Motor neuron (in vitro differentiated cells): ENCODE measurements around the gene PEAK1. TPM values are rescaled to one million over a fixed set of nuclear protein-coding genes. Genes with fewer than 3 reads are reported as not detected.

Experiments
- ATAC-seq, 8 experiments: fragments of 200-7000 bp; cut with Tn5 transposase; replicated peaks in 6 of 8; 2 replicates each; pipeline ENCODE4 v1.8.0; 2021; ENCODE audit warnings: mild to moderate bottlenecking in 8 of 8, moderate library complexity in 8 of 8
- H3K27ac ChIP-seq, 2 donors: fragments of 250-450 bp; sonication (Bioruptor Pico); 2 replicates each; pipeline ENCODE4 v1.9.0; 2021; ENCODE audit warnings: antibody characterized with exemption in 2 of 2, mild to moderate bottlenecking in 2 of 2, moderate library complexity in 1 of 2
- H3K4me1 ChIP-seq, 2 donors: fragments of 250-450 bp; sonication (Bioruptor Pico); replicated peaks in 1 of 2; 2 replicates each; pipeline ENCODE4 v1.6.1; 2021; ENCODE audit warnings: antibody characterized with exemption in 2 of 2, mild to moderate bottlenecking in 2 of 2, moderate library complexity in 1 of 2
- H3K4me3 ChIP-seq, 5 donors: fragments of 250-450 bp; sonication (Bioruptor Pico); 2 replicates each; pipeline ENCODE4 v1.9.0; 2021; ENCODE audit warnings: antibody characterized with exemption in 5 of 5, mild to moderate bottlenecking in 5 of 5, moderate library complexity in 4 of 5
- WGBS, 10 experiments: fragments of 450-650 bp; shearing (Covaris generic); methylation state at CpG; one replicate each; pipeline ENCODE4 v1.0.0; 2022; 5-methylcytosine and 5-hydroxymethylcytosine counted together
- in situ Hi-C, 9 experiments: fragments of 400-800 bp; cut with MboI; loops; one replicate each; pipeline ENCODE4 v1.15.0; 2021; ENCODE audit warnings: low sequenced_read_pairs in 9 of 9, low pct_unique_long_range_greater_than_20kb in 2 of 9; ENCODE audit not compliant: unreplicated experiment in 9 of 9
- total RNA-seq, 8 experiments: library from RNA; unstranded; fragments of 300-600 nt; gene quantifications; 2 replicates each; pipeline versions ENCODE4 v1.2.3 to v1.2.4, GENCODE V29; 2022

PEAK1 gene
- total RNA-seq = 10 to 100 TPM in 6 of 8 experiments, 1 to 10 TPM in 2; 8.9 to 87.5 (median 12.2) TPM

GRCh38 chr15:77419836-77420609, at the start of gene PEAK1:
Gene PEAK1, minus strand, starts transcription at chr15:77420104. Its CDS starts 238,178 bp downstream, at chr15:77181926.
- 0% methylated on average over 1 to 11 of the region's 92 CpGs; no CpG with 5 or more reads in 5 of the 10 experiments for WGBS, 10 experiments
- in situ Hi-C loops = no loop called here
- Histone ChIP-seq H3K27ac (peak within 1 kb of the TSS; percentile 91 to 95), H3K4me1 (peaks cover 6 to 23% of the 10 kb centered on the region in 2 donors), H3K4me3 (peak within 1 kb of the TSS; percentile 87 to 92 (median 91))
- peak; percentile 91 to 97 (median 95) for ATAC-seq

GRCh38 chr15:77468896-77469295, 49.0 kb upstream of the PEAK1 start:
- no peak overlapping the region for H3K27ac ChIP-seq
- ATAC-seq = no peak
- H3K4me3 ChIP-seq = no peak overlapping the region
- H3K4me1 ChIP-seq = peaks cover 0 to 2% of the 10 kb centered on the region in 2 donors
- in situ Hi-C loops = no loop called here
- WGBS, 10 experiments = 69 to 100% (median 83%) methylated on average over 2 to 3 of the region's 3 CpGs; no CpG with 5 or more reads in 1 of the 10 experiments

- H3K27ac ChIP-seq = no peak overlapping the region
- in situ Hi-C loops = no loop called here
- H3K4me3 ChIP-seq = no peak overlapping the region
- peaks cover 0 to 2% of the 10 kb centered on the region in 2 donors for H3K4me1 ChIP-seq
- ATAC-seq = no peak
- 44 to 100% (median 86%) methylated on average over 1 of the region's 1 CpG; no CpG with 5 or more reads in 3 of the 10 experiments for WGBS, 10 experiments
Observed at GRCh38 chr15:77466521-77466920, 46.6 kb upstream of the PEAK1 start.

- in situ Hi-C loops = no loop called here
- Histone ChIP-seq H3K4me1 (no peaks in the 10 kb centered on the region), H3K27ac (no peak overlapping the region), H3K4me3 (no peak overlapping the region)
- ATAC-seq = no peak
- WGBS, 10 experiments = 92 to 100% (median 100%) methylated on average over 1 to 3 of the region's 3 CpGs; no CpG with 5 or more reads in 2 of the 10 experiments
Observed at GRCh38 chr15:77464129-77464865, 44.4 kb upstream of the PEAK1 start.

- in situ Hi-C loops = no loop called here
- Histone ChIP-seq H3K4me3 (no peak overlapping the region), H3K4me1 (peaks cover 0 to 10% of the 10 kb centered on the region in 2 donors), H3K27ac (no peak overlapping the region)
- ATAC-seq = no peak
Observed at GRCh38 chr15:77461486-77461885, 41.6 kb upstream of the PEAK1 start.

- no peak overlapping the region for H3K27ac ChIP-seq
- peaks cover 0 to 10% of the 10 kb centered on the region in 2 donors for H3K4me1 ChIP-seq
- H3K4me3 ChIP-seq = no peak overlapping the region
- ATAC-seq = no peak
- 86 to 100% (median 94%) methylated on average over 1 to 2 of the region's 2 CpGs; no CpG with 5 or more reads in 1 of the 10 experiments for WGBS, 10 experiments
- in situ Hi-C loops = no loop called here
Observed at GRCh38 chr15:77459031-77459430, 39.1 kb upstream of the PEAK1 start.

- H3K27ac ChIP-seq = no peak overlapping the region
- no peak overlapping the region for H3K4me3 ChIP-seq
- ATAC-seq = no peak
- H3K4me1 ChIP-seq = peaks cover 0 to 10% of the 10 kb centered on the region in 2 donors
- in situ Hi-C loops = no loop called here
Observed at GRCh38 chr15:77457905-77458265, 38.0 kb upstream of the PEAK1 start.

GRCh38 chr15:77457191-77457904, 37.4 kb upstream of the PEAK1 start:
- WGBS, 10 experiments = 32 to 100% (median 70%) methylated on average over 1 to 5 of the region's 5 CpGs
- Histone ChIP-seq H3K4me1 (peaks cover 0 to 10% of the 10 kb centered on the region in 2 donors), H3K4me3 (no peak overlapping the region), H3K27ac (no peak overlapping the region)
- in situ Hi-C loops = no loop called here
- ATAC-seq = peak in 3 of 8 experiments; percentile 41 to 71 (median 50)

- Histone ChIP-seq H3K4me3 (no peak overlapping the region), H3K4me1 (peaks cover 0 to 10% of the 10 kb centered on the region in 2 donors), H3K27ac (no peak overlapping the region)
- no peak for ATAC-seq
- in situ Hi-C loops = no loop called here
- WGBS, 10 experiments = 80 to 100% (median 100%) methylated on average over 1 of the region's 1 CpG; no CpG with 5 or more reads in 1 of the 10 experiments
Observed at GRCh38 chr15:77456746-77457145, 36.8 kb upstream of the PEAK1 start.

GRCh38 chr15:77455696-77456321, 35.9 kb upstream of the PEAK1 start:
- in situ Hi-C loops = no loop called here
- Histone ChIP-seq H3K27ac (no peak overlapping the region), H3K4me1 (peaks cover 0 to 10% of the 10 kb centered on the region in 2 donors), H3K4me3 (no peak overlapping the region)
- peak in 2 of 8 experiments; percentile 42 to 55 for ATAC-seq
- 0 to 100% (median 73%) methylated on average over 1 to 3 of the region's 3 CpGs for WGBS, 10 experiments

GRCh38 chr15:77454951-77455350, 35.0 kb upstream of the PEAK1 start:
- Histone ChIP-seq H3K4me3 (no peak overlapping the region), H3K4me1 (peaks cover 0 to 10% of the 10 kb centered on the region in 2 donors), H3K27ac (no peak overlapping the region)
- no peak for ATAC-seq
- in situ Hi-C loops = no loop called here

- no peak for ATAC-seq
- H3K27ac ChIP-seq = no peak overlapping the region
- H3K4me1 ChIP-seq = peaks cover 0 to 13% of the 10 kb centered on the region in 2 donors
- H3K4me3 ChIP-seq = no peak overlapping the region
- in situ Hi-C loops = no loop called here
- WGBS, 10 experiments = 80 to 100% (median 100%) methylated on average over 1 of the region's 1 CpG; no CpG with 5 or more reads in 1 of the 10 experiments
Observed at GRCh38 chr15:77454265-77454664, 34.4 kb upstream of the PEAK1 start.
